IPS-NIHi7 (cell line): Measurements from ENCODE around the gene LEPR.
"Not testable (repeated sequence)": the region's sequence is repeated elsewhere in the genome, so short reads cannot be mapped to it uniquely, and the experiment has no call there.

ENCODE experiments used
- DNase-seq: peaks from one replicate; pipeline ENCODE4 v3.0.0; 2012; ENCODE audit warnings: mixed read lengths; ENCODE audit errors: extremely low spot score

Gene LEPR

GRCh38 chr1:65420590-65421350 lies at the start of gene LEPR, which contains the start of gene LEPROT:
Gene LEPR, plus strand, starts transcription at chr1:65420668. Its CDS starts 144,898 bp downstream, at chr1:65565566.
Gene LEPROT, plus strand, starts transcription at chr1:65420668. Its CDS starts 57 bp downstream, at chr1:65420725.
- peak; percentile 54 for DNase-seq

- no peak for DNase-seq
These were observed 48.9 kb upstream of the LEPR start for GRCh38 chr1:65371544-65371943.

- DNase-seq, result no peak
These were observed 47.9 kb upstream of the LEPR start for GRCh38 chr1:65372557-65372956.

- DNase-seq, result no peak
These were observed 42.8 kb upstream of the LEPR start for GRCh38 chr1:65377496-65378246.

- DNase-seq, result no peak
These were observed 42.1 kb upstream of the LEPR start for GRCh38 chr1:65378247-65378946.

GRCh38 chr1:65384426-65384825 lies 36.0 kb upstream of the LEPR start:
- not testable (repeated sequence) for DNase-seq

GRCh38 chr1:65386439-65386838 lies 34.0 kb upstream of the LEPR start:
- DNase-seq, result no peak

GRCh38 chr1:65387821-65388220 lies 32.6 kb upstream of the LEPR start:
- no peak for DNase-seq

- no peak for DNase-seq
These were observed 31.4 kb upstream of the LEPR start for GRCh38 chr1:65388908-65389695.

- DNase-seq, result no peak
These were observed 28.0 kb upstream of the LEPR start for GRCh38 chr1:65392497-65392896.

GRCh38 chr1:65393347-65393746 lies 27.1 kb upstream of the LEPR start:
- DNase-seq, result no peak

- DNase-seq, result no peak
These were observed 26.5 kb upstream of the LEPR start for GRCh38 chr1:65393928-65394327.

GRCh38 chr1:65395887-65396612 lies 24.4 kb upstream of the LEPR start:
- DNase-seq, result peak; percentile 19

- no peak for DNase-seq
These were observed 22.4 kb upstream of the LEPR start for GRCh38 chr1:65398083-65398482.

GRCh38 chr1:65399003-65399402 lies 21.5 kb upstream of the LEPR start:
- DNase-seq, result no peak

- DNase-seq, result no peak
These were observed 18.9 kb upstream of the LEPR start for GRCh38 chr1:65401612-65402011.

- no peak for DNase-seq
These were observed 15.5 kb upstream of the LEPR start for GRCh38 chr1:65404941-65405340.

GRCh38 chr1:65407877-65408276 lies 12.6 kb upstream of the LEPR start:
- no peak for DNase-seq

GRCh38 chr1:65409314-65409713 lies 11.2 kb upstream of the LEPR start:
- no peak for DNase-seq

- DNase-seq, result no peak
These were observed 10.6 kb upstream of the LEPR start for GRCh38 chr1:65409816-65410326.
